ENCODE data around the gene ELOVL3.

The ELOVL3 gene

GRCh38 chr10:102255404-102255803 lies 29.3 kb downstream of the ELOVL3 start:
- DNase-seq, result no peak

GRCh38 chr10:102261196-102261595 lies 35.1 kb downstream of the ELOVL3 start:
- DNase-seq, result no peak

GRCh38 chr10:102261842-102262241 lies 35.7 kb downstream of the ELOVL3 start:
- no peak for DNase-seq

- DNase-seq, result no peak
These were observed 36.8 kb downstream of the ELOVL3 start for GRCh38 chr10:102262744-102263370.

- DNase-seq, result no peak
These were observed 38.3 kb downstream of the ELOVL3 start for GRCh38 chr10:102264371-102264770.

GRCh38 chr10:102266670-102267069 lies 40.6 kb downstream of the ELOVL3 start:
- DNase-seq, result no peak

GRCh38 chr10:102267748-102268147 lies 41.6 kb downstream of the ELOVL3 start:
- DNase-seq, result no peak

GRCh38 chr10:102268375-102268888 lies 42.3 kb downstream of the ELOVL3 start:
- no peak for DNase-seq

GRCh38 chr10:102269017-102269416 lies 42.9 kb downstream of the ELOVL3 start:
- no peak for DNase-seq

GRCh38 chr10:102274062-102274461 lies 48.0 kb downstream of the ELOVL3 start:
- no peak for DNase-seq

GRCh38 chr10:102275343-102275742 lies 49.2 kb downstream of the ELOVL3 start:
- no peak for DNase-seq

- DNase-seq, result no peak
These were observed 53.0 kb downstream of the ELOVL3 start for GRCh38 chr10:102279104-102279503.

Data from activated CD4-positive, alpha-beta T cell treated with anti-CD3 and anti-CD28 coated beads, Interleukin-2, amount 50 U/mL, for 16 hours (primary cell).